Keratinocyte (primary cell): ENCODE data around the gene SCTR. TPM values are rescaled to one million over a fixed set of nuclear protein-coding genes. Genes with fewer than 3 reads are reported as not detected.

Experiments
- DNase-seq: peaks from one replicate; pipeline ENCODE4 v3.0.0-alpha.2; 2011; ENCODE audit warnings: low read depth, missing footprints, low spot score
- FAIRE-seq: peaks from 2 replicates; lab custom pipeline; 2011; peaks lifted over from hg19 to GRCh38; lab: Jason Lieb, UNC
- H2AFZ ChIP-seq: 2 replicates; pipeline ENCODE4 v1.6.0; 2012; ENCODE audit warnings: low read length, control low read depth, inconsistent platforms; ENCODE audit not compliant: control insufficient read depth
- H3K27ac ChIP-seq: 2 replicates; pipeline ENCODE4 v1.5.1; 2011; ENCODE audit warnings: low read length; ENCODE audit not compliant: control insufficient read depth, insufficient read depth
- H3K27me3 ChIP-seq: 3 replicates; pipeline ENCODE4 v1.6.0; 2011; ENCODE audit warnings: low read length; ENCODE audit not compliant: control insufficient read depth, insufficient read depth; ENCODE audit errors: extremely low read depth
- H3K36me3 ChIP-seq, 2 experiments: 2 replicates in 1 of 2; 3 replicates in 1 of 2; pipeline ENCODE4 v1.5.1; 2011; ENCODE audit warnings: low read length in 2 of 2, mild to moderate bottlenecking in 1 of 2; ENCODE audit not compliant: control insufficient read depth in 2 of 2, insufficient read depth in 2 of 2; ENCODE audit errors: extremely low read depth in 1 of 2
- H3K4me1 ChIP-seq: 3 replicates; pipeline ENCODE4 v1.5.1; 2011; ENCODE audit warnings: low read length; ENCODE audit not compliant: control insufficient read depth, insufficient read depth; ENCODE audit errors: extremely low read depth
- H3K4me2 ChIP-seq: 3 replicates; pipeline ENCODE4 v1.6.0; 2011; ENCODE audit warnings: low read depth, low read length; ENCODE audit not compliant: control insufficient read depth, insufficient read depth; ENCODE audit errors: extremely low read depth
- H3K4me3 ChIP-seq, 3 experiments: fragments of 200-600 bp in 1 of 3; sonication (generic) in 1 of 3; 2 replicates in 2 of 3; 3 replicates in 1 of 3; pipeline ENCODE4 v1.5.1; 2011 to 2016; ENCODE audit warnings: low read length in 3 of 3, mild to moderate bottlenecking in 3 of 3, control low read depth in 2 of 3, inconsistent platforms in 1 of 3, low read depth in 1 of 3, mixed read lengths in 1 of 3, mixed run types in 1 of 3, moderate library complexity in 1 of 3; ENCODE audit not compliant: control insufficient read depth in 2 of 3, insufficient read depth in 2 of 3; ENCODE audit errors: extremely low read depth in 1 of 3
- H3K79me2 ChIP-seq: 2 replicates; pipeline ENCODE4 v1.6.0; 2012; ENCODE audit warnings: low read length; ENCODE audit not compliant: control insufficient read depth, insufficient read depth
- H3K9ac ChIP-seq: 3 replicates; pipeline ENCODE4 v1.6.0; 2011; ENCODE audit warnings: low read length; ENCODE audit not compliant: control insufficient read depth, insufficient read depth; ENCODE audit errors: extremely low read depth
- H3K9me1 ChIP-seq: 3 replicates; pipeline ENCODE4 v1.6.0; 2011; ENCODE audit warnings: low read length; ENCODE audit not compliant: control insufficient read depth, insufficient read depth; ENCODE audit errors: extremely low read depth
- H3K9me3 ChIP-seq: 2 replicates; pipeline ENCODE4 v1.5.1; 2012; ENCODE audit warnings: low read depth, low read length; ENCODE audit not compliant: control insufficient read depth
- H4K20me1 ChIP-seq: 3 replicates; pipeline ENCODE4 v1.6.0; 2011; ENCODE audit warnings: low read length; ENCODE audit not compliant: control insufficient read depth, insufficient read depth; ENCODE audit errors: extremely low read depth
- EZH2 ChIP-seq: IDR thresholded peaks from one replicate; pipeline ENCODE4 v1.6.1; 2012; ENCODE audit warnings: inconsistent platforms, mild to moderate bottlenecking, low read length, moderate library complexity
- dilution Hi-C: fragments of 300-500 bp; cut with MboI; formaldehyde crosslinking; loops from one replicate; pipeline ENCODE4 v1.7.0; 2020; ENCODE audit warnings: low sequenced_read_pairs; ENCODE audit not compliant: extremely low pct_ligation_motif_present
- polyA plus RNA-seq, 5 experiments: library from polyadenylated mRNA; depleted of rRNA in 3 of 5; stranded (reverse) in 3 of 5; stranded (forward) in 1 of 5; unstranded in 1 of 5; fragments of >200 nt; gene quantifications; 1 replicate in 1 of 5; 2 replicates in 3 of 5; 3 replicates in 1 of 5; pipeline versions ENCODE4 v1.2.1 to v1.2.3, GENCODE V29; 2011 to 2012; ENCODE audit warnings: missing spikeins in 2 of 5, low read depth in 1 of 5, low replicate concordance in 1 of 5
- TF ChIP-seq, protein P1 (sequence below), 3 experiments: IDR thresholded peaks in 1 of 3; conservative IDR thresholded peaks in 1 of 3; optimal IDR thresholded peaks in 1 of 3; 2 replicates in 2 of 3; 3 replicates in 1 of 3; pipeline versions ENCODE3 to v1.5.1; 2011; ENCODE audit warnings: low read length in 3 of 3, mild to moderate bottlenecking in 3 of 3, moderate library complexity in 2 of 3, control low read depth in 1 of 3, inconsistent platforms in 1 of 3; ENCODE audit not compliant: insufficient read depth in 2 of 3; ENCODE audit errors: extremely low read depth in 1 of 3

Gene SCTR
- polyA plus RNA-seq, 1 donor (not counting 4 experiments of a cell fraction or from before 2014, with no cell fraction given), result not detected

DNA sequence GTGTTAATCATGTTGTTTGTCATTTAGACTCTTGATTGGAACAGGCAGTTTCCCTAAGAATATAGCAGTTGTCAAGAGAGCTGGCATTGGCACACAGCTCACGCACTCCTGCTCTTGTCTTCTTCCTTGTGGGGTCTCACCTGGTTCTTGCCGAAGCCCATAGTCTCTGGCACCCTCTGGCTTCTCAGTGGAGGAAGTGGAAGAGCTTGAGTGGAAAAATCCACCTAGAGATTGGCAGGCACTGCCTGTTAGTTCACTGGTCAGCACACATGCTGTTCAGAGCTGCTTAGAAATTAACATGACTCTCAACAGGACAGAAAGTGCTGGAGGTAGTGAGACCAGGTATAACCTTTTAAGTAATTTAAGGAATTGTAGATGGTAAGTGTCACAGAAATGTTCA lies 28.3 kb downstream of the SCTR start:
- no peak overlapping the region for H3K27ac ChIP-seq
- H2AFZ ChIP-seq, result no peak overlapping the region
- peaks cover 14% of the 10 kb centered on the region for H3K4me1 ChIP-seq
- no peaks in the 10 kb centered on the region for H3K9me3 ChIP-seq
- no peak overlapping the region for H3K4me2 ChIP-seq
- no peak overlapping the region for H3K9ac ChIP-seq
- H3K9me1 ChIP-seq, result no peaks in the 10 kb centered on the region
- H3K36me3 ChIP-seq, result no peaks in the 10 kb centered on the region
- FAIRE-seq (no peak), DNase-seq (no peak)
- TF ChIP-seq, protein P1, sequence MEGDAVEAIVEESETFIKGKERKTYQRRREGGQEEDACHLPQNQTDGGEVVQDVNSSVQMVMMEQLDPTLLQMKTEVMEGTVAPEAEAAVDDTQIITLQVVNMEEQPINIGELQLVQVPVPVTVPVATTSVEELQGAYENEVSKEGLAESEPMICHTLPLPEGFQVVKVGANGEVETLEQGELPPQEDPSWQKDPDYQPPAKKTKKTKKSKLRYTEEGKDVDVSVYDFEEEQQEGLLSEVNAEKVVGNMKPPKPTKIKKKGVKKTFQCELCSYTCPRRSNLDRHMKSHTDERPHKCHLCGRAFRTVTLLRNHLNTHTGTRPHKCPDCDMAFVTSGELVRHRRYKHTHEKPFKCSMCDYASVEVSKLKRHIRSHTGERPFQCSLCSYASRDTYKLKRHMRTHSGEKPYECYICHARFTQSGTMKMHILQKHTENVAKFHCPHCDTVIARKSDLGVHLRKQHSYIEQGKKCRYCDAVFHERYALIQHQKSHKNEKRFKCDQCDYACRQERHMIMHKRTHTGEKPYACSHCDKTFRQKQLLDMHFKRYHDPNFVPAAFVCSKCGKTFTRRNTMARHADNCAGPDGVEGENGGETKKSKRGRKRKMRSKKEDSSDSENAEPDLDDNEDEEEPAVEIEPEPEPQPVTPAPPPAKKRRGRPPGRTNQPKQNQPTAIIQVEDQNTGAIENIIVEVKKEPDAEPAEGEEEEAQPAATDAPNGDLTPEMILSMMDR (optimal IDR thresholded peaks at IDR 0.05 in 1 of 3, IDR thresholded peaks at IDR 0.05 in 1 of 3, conservative IDR thresholded peaks at IDR 0.05 in 1 of 3; ENCODE audit: extremely low read depth in 1 of 3, insufficient read depth in 2 of 3, low read length in 3 of 3), result no peak
- TF ChIP-seq EZH2, result no peak
- H3K79me2 ChIP-seq, result no peaks in the 10 kb centered on the region
- H4K20me1 ChIP-seq, result no peaks in the 10 kb centered on the region
- H3K4me3 ChIP-seq, result no peak overlapping the region
- no peaks in the 10 kb centered on the region for H3K27me3 ChIP-seq
- dilution Hi-C loops, result no loop called here

DNA sequence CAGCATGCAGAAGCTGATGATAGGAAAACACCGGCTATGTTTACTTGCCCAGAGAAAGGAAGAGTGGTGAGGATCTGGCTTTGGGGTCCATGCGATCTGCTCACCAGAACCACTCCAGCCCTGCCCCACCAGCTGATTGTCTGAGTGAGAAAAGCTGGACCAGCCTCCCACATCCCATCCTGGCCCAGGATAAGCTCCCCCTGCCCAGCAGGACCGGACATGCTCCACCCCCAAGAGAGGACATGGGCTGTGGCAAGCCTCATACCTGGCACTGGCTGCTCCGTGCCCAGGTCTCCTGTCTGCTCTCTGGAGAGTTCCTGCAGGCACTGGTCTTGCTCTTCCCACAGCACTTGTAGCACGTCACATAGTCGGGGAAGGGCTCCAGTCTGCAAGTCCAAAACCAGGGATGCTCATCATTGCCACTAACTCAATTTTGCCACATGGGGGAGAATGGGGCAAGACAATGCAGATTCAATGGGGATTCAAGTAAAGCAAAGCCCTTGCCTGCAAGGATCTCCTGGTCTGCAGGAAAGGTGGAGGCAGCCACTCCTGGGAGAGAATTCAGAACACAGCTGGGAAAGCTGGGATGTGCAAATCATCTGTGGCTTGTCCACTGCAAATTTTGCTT lies 30.0 kb downstream of the SCTR start:
- DNase-seq, result no peak
- H3K36me3 ChIP-seq, result no peaks in the 10 kb centered on the region
- H3K27ac ChIP-seq, result no peak overlapping the region
- no peaks in the 10 kb centered on the region for H3K9me1 ChIP-seq
- H4K20me1 ChIP-seq, result no peaks in the 10 kb centered on the region
- H3K27me3 ChIP-seq, result no peaks in the 10 kb centered on the region
- dilution Hi-C loops, result no loop called here
- TF ChIP-seq EZH2, result no peak
- TF ChIP-seq, protein P1 (optimal IDR thresholded peaks at IDR 0.05 in 1 of 3, IDR thresholded peaks at IDR 0.05 in 1 of 3, conservative IDR thresholded peaks at IDR 0.05 in 1 of 3; ENCODE audit: extremely low read depth in 1 of 3, insufficient read depth in 2 of 3, low read length in 3 of 3), result peak in 1 of 3 experiments; percentile 24
- H3K79me2 ChIP-seq, result no peaks in the 10 kb centered on the region
- FAIRE-seq, result no peak
- no peak overlapping the region for H3K4me2 ChIP-seq
- H3K4me3 ChIP-seq, result no peak overlapping the region
- peaks cover 16% of the 10 kb centered on the region for H3K4me1 ChIP-seq
- no peaks in the 10 kb centered on the region for H3K9me3 ChIP-seq
- no peak overlapping the region for H2AFZ ChIP-seq
- H3K9ac ChIP-seq, result no peak overlapping the region
